GM12878 (cell line): ENCODE results near the gene IL6R. TPM values are rescaled to one million over a fixed set of nuclear protein-coding genes. Genes with fewer than 3 reads are reported as not detected.

Experiments
- BCL3 ChIP-seq: IDR thresholded peaks from 2 replicates; pipeline ENCODE4 v1.6.1; 2011; ENCODE audit warnings: borderline replicate concordance, low read depth, mild to moderate bottlenecking, moderate library complexity, low read length; ENCODE audit not compliant: insufficient read depth, poor library complexity, severe bottlenecking
- BMI1 ChIP-seq: fragments of 450-650 bp; IDR thresholded peaks from 2 replicates; pipeline ENCODE4 v1.6.1; 2016; ENCODE audit warnings: mild to moderate bottlenecking, moderate library complexity, borderline replicate concordance
- E2F4 ChIP-seq: IDR thresholded peaks from 2 replicates; pipeline ENCODE4 v1.6.1; 2012; ENCODE audit warnings: low read depth, low read length, improper control_type of control experiment
- ETV6 ChIP-seq, 2 experiments: fragments of 450-650 bp in 1 of 2; IDR thresholded peaks in 1 of 2; conservative IDR thresholded peaks in 1 of 2; 2 replicates each; pipeline ENCODE4 v1.6.1; 2014; ENCODE audit warnings: antibody characterized with exemption in 1 of 2, borderline replicate concordance in 1 of 2, low read depth in 1 of 2, mild to moderate bottlenecking in 1 of 2, moderate library complexity in 1 of 2
- FOS ChIP-seq: IDR thresholded peaks from 3 replicates; pipeline ENCODE4 v1.6.1; 2011; ENCODE audit warnings: borderline replicate concordance; ENCODE audit not compliant: insufficient read length; ENCODE audit errors: extremely low read depth
- HDAC2 ChIP-seq: fragments of 200-600 bp; sonication (generic); IDR thresholded peaks from 2 replicates; pipeline ENCODE4 v1.6.1; 2017
- HDAC6 ChIP-seq: fragments of 200-600 bp; sonication (generic); IDR thresholded peaks from one replicate; pipeline ENCODE4 v1.8.0; 2017; ENCODE audit warnings: antibody characterized with exemption; ENCODE audit not compliant: unreplicated experiment
- IRF4 ChIP-seq: IDR thresholded peaks from 2 replicates; pipeline ENCODE4 v1.6.1; 2011; ENCODE audit warnings: low read depth, low read length
- MAX ChIP-seq: IDR thresholded peaks from 2 replicates; pipeline ENCODE4 v1.6.1; 2012; ENCODE audit warnings: low read depth, low read length, improper control_type of control experiment
- MEF2B ChIP-seq: fragments of 450-650 bp; IDR thresholded peaks from 2 replicates; pipeline ENCODE4 v1.6.1; 2018; ENCODE audit warnings: mild to moderate bottlenecking, moderate library complexity; ENCODE audit not compliant: partially characterized antibody, poor library complexity, severe bottlenecking
- PAX5 ChIP-seq: IDR thresholded peaks from 2 replicates; pipeline ENCODE4 v1.6.1; 2011; ENCODE audit warnings: low read depth, low read length, borderline replicate concordance
- POLR2A ChIP-seq: IDR thresholded peaks from 2 replicates; pipeline ENCODE4 v1.6.1; 2011; ENCODE audit warnings: low read depth, mild to moderate bottlenecking, low read length
- SMAD5 ChIP-seq: IDR thresholded peaks from 2 replicates; pipeline ENCODE4 v1.6.1; 2016; ENCODE audit warnings: antibody characterized with exemption, low read depth
- SPI1 ChIP-seq: IDR thresholded peaks from 2 replicates; pipeline ENCODE4 v1.6.1; 2011; ENCODE audit warnings: low read depth, mild to moderate bottlenecking, low read length, moderate library complexity, borderline replicate concordance; ENCODE audit not compliant: insufficient read depth
- STAT1 ChIP-seq: fragments of 450-650 bp; conservative IDR thresholded peaks from 2 replicates; pipeline ENCODE4 v1.6.1; 2014; ENCODE audit warnings: antibody characterized with exemption, mild to moderate bottlenecking
- STAT3 ChIP-seq: IDR thresholded peaks from 2 replicates; pipeline ENCODE4 v1.6.1; 2011; ENCODE audit warnings: low read depth, low read length, improper control_type of control experiment
- SUZ12 ChIP-seq: fragments of 200-600 bp; sonication (generic); IDR thresholded peaks from one replicate; pipeline ENCODE4 v1.6.1; 2018; ENCODE audit warnings: antibody characterized with exemption, mild to moderate bottlenecking; ENCODE audit not compliant: unreplicated experiment
- TARDBP ChIP-seq: IDR thresholded peaks from 2 replicates; pipeline ENCODE4 v1.6.1; 2016; ENCODE audit warnings: borderline replicate concordance
- TCF7 ChIP-seq: IDR thresholded peaks from 2 replicates; pipeline ENCODE4 v1.6.1; 2014; ENCODE audit warnings: antibody characterized with exemption, borderline replicate concordance
- USF1 ChIP-seq: IDR thresholded peaks from 2 replicates; pipeline ENCODE4 v1.6.1; 2011; ENCODE audit warnings: borderline replicate concordance, low read depth, mild to moderate bottlenecking, moderate library complexity, mixed read lengths, low read length; ENCODE audit not compliant: insufficient read depth; ENCODE audit errors: extremely low read length
- YBX1 ChIP-seq: fragments of 450-650 bp; IDR thresholded peaks from 2 replicates; pipeline ENCODE4 v1.6.1; 2016; ENCODE audit warnings: antibody characterized with exemption
- YY1 ChIP-seq: IDR thresholded peaks from 2 replicates; pipeline ENCODE4 v1.6.1; 2011; ENCODE audit warnings: low read depth, mild to moderate bottlenecking, low read length
- ZBTB33 ChIP-seq: fragments of 450-650 bp; IDR thresholded peaks from 2 replicates; pipeline ENCODE4 v1.6.1; 2017; ENCODE audit warnings: mild to moderate bottlenecking
- ZNF207 ChIP-seq: fragments of 450-650 bp; IDR thresholded peaks from 2 replicates; pipeline ENCODE4 v1.6.1; 2014; ENCODE audit warnings: antibody characterized with exemption, mild to moderate bottlenecking, borderline replicate concordance
- ZNF274 ChIP-seq: IDR thresholded peaks from one replicate; pipeline ENCODE4 v1.8.0; 2011; ENCODE audit not compliant: insufficient read length, insufficient read depth
- polyA plus RNA-seq, 11 experiments: library from polyadenylated mRNA; depleted of rRNA in 4 of 11; unstranded in 6 of 11; stranded (reverse) in 5 of 11; fragments of >200 nt; fragmentation: Nextera tagmentation in 4 of 11; fragmentation: Illumina TruSeq in 1 of 11; extraction: Ambion mirVana in 4 of 11; extraction: Trizol in 1 of 11; gene quantifications; 1 replicate in 1 of 11; 2 replicates in 10 of 11; pipeline versions ENCODE4 v1.2.1 to v1.2.3, GENCODE V29; 2011 to 2016; ENCODE audit warnings: inconsistent platforms in 2 of 11, missing spikeins in 2 of 11, low read depth in 1 of 11
- total RNA-seq, 4 experiments: library from RNA; depleted of rRNA in 3 of 4; stranded (reverse); fragments of >200 nt in 3 of 4; fragmentation: Illumina TruSeq in 1 of 4; extraction: Trizol in 1 of 4; gene quantifications; 2 replicates each; pipeline versions ENCODE4 v1.2.1 to v1.2.3, GENCODE V29; 2013 to 2021

The IL6R gene
- total and polyA plus RNA-seq, 10 of the 15 experiments (the other 5 are each of a cell fraction or from before 2014, with no cell fraction given) = 1.9 to 43.4 (median 17.5) TPM

- TF ChIP-seq BMI1 (no peak), E2F4 (no peak), ZNF274 (no peak), STAT3 (no peak), FOS (no peak), ZBTB33 (no peak), HDAC2 (no peak), TCF7 (no peak), YY1 (no peak), IRF4 (no peak), YBX1 (no peak), USF1 (no peak), SPI1 (peak; percentile 50; the same call in 1 of the 2 replicates), SMAD5 (no peak), POLR2A (no peak; the same call in 1 of the 2 replicates), TARDBP (no peak), PAX5 (no peak), ZNF207 (no peak), ETV6 (conservative IDR thresholded peaks at IDR 0.05 in 1 of 2, IDR thresholded peaks at IDR 0.05 in 1 of 2; ENCODE audit: borderline replicate concordance in 1 of 2, low read depth in 1 of 2) (no peak), BCL3 (no peak), MAX (no peak; the same call in 1 of the 2 replicates), SUZ12 (no peak), MEF2B (no peak), STAT1 (no peak), HDAC6 (no peak)
These were observed at the start of gene IL6R (continued) for GRCh38 chr1:154404984-154405746.
